HG03175 (cell line): ENCODE results near the gene DAZAP2.
A peak's percentile ranks its signal among the peaks of the same experiment; 100 is the strongest.
"Not testable (repeated sequence)": the region's sequence is repeated elsewhere in the genome, so short reads cannot be mapped to it uniquely, and the experiment has no call there.

Experiments used
- ATAC-seq: cut with Tn5 transposase; IDR thresholded peaks from one replicate; pipeline ENCODE4 v1.9.1; 2021; ENCODE audit warnings: mild to moderate bottlenecking, moderate library complexity; ENCODE audit not compliant: unreplicated experiment

Gene DAZAP2

DNA sequence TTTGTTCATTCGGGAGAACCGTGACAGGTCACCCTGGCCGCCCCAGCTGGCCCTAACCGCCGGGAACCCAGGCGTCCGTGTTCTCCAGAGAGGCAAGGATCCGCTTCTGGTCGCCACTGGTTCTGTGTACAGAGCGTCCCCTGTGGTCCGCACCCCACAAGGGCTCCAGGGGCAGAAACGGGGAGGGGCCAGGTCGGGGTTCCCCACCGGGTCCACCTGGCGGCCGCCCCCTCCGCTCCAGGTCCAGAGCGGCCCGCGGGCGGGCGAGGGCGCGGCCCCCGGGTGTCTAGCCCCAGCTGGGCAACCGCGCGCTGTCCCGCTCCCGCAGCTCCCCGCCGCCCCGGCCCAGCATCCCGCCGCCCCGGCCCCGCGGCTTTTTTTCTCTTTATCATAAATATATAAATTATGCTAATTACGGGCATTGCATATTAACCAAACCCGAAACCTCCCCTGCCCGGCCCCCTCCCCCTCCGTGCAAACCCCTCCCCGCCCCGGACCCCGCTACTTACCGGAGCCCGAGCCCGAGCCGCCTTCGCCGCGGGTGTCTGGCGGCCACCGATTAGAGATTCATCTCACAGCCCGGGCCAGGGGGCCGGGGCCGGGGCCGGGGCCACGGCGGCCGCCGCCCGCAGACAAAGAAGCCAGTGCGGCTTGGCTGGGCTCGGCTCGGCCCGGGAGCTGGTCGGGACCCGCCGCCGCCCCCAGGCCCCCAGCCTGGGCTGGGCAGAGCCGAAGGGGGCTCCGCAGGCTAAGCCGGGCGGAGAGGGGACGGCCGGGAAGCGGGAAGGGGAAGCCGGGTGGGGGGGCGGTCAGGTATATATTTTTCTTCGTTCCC, 21.3 kb upstream of the DAZAP2 start:
- ATAC-seq, result peak; percentile 35

GRCh38 chr12:51217968-51218606, 20.5 kb upstream of the DAZAP2 start, which contains the start of gene POU6F1:
TSS of gene POU6F1 (minus strand) at chr12:51218062. CDS start at chr12:51206836, 11,226 bp downstream.
- ATAC-seq, result peak; percentile 80

- ATAC-seq, result no peak
Observed at GRCh38 chr12:51218607-51219161, 19.9 kb upstream of the DAZAP2 start.

DNA sequence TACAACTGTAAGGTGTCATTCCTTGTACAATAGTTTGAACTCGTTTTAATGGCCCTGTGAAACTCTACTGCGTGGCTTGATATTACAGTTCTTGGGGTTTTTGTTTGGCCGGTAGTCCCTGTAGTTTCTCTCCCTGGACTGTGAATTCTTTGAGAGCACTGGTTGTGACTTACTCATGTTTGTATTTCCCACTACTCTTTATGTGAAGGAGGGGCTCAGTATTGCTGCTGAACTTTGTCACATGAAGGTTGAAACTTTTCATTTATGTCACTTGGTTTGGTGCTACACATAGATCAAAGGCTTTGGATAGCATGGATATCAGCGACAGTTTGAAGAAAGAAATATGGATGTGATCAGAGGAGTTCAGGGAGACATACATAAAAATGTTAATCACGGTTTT, 19.3 kb upstream of the DAZAP2 start:
- no peak for ATAC-seq

GRCh38 chr12:51219857-51220256, 18.8 kb upstream of the DAZAP2 start:
- not testable (repeated sequence) for ATAC-seq

DNA sequence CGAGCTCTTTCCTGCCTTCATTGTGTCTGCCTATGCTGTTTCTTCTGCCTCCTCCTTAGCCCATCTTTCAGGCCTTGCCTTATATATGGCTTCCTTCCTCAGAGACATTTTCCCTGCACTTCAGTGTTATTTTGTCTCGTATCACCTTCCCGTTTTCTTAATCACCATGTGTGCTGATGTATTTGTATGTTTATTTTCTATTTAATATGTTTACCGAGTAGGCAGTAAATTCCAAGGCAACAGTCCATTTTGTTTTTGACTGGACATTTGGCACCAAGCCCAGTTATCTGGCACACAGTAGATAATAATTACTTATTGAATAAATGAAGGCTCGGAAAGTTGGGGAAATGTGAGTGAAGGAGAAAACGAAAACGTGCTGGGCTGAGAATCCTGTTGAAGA, 16.2 kb upstream of the DAZAP2 start:
- ATAC-seq, result no peak

DNA sequence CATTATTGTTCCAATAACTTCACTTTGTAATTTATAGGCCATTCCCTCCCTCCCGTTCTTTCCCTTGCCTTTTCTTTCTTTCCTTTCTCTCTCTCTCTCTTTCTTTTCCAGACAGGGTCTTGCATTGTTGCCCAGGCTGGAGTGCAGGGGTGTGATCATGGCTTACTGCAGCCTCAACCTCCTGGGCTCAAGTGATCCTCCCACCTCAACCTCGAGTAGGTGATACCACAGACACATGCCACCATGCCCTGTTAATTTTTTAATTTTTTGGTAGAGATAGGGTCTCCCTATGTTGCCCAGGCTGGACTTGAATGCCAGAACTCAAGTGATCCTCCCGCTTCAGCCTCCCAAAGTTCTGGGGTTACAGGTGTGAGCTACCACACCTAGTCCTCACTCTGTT, 14.0 kb upstream of the DAZAP2 start:
- ATAC-seq, result no peak

DNA sequence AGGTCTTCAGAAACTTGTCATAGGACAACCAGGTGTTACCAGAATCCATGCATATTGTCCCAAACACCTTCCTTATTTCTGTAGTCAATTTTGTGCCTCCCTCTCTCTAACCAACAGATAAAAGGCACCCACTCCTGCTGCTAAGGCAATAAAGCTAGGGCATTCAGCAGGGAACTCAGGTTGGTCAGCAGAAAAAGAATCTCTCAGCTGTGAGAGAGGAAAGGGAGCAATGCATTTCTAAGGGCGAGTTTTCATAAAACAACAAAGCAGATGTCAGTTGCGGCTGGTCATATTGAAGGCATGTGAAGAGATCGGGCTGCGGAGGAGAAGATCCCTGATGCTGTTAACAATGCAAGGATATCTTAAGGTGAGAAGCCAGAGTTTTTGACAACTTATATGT, 13.4 kb upstream of the DAZAP2 start:
- no peak for ATAC-seq

DNA sequence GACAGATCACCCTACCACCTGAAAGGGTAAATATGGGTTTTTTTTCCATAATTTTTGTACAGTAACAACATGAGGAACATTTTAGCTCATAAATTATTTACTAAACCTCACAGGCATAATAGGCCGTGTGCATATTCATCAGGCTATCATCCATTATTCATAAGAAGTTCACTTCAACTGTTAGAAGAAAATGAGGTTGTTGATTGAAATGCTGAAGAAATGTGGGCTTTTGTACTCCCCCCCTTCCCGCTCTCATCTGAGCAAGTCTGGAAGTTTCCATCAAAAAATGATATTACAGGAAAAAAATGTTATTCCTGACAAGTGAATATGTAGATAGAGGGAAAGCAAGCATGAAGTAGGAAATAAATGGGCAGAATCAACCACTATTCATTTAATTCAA, 12.9 kb upstream of the DAZAP2 start:
- ATAC-seq, result no peak

DNA sequence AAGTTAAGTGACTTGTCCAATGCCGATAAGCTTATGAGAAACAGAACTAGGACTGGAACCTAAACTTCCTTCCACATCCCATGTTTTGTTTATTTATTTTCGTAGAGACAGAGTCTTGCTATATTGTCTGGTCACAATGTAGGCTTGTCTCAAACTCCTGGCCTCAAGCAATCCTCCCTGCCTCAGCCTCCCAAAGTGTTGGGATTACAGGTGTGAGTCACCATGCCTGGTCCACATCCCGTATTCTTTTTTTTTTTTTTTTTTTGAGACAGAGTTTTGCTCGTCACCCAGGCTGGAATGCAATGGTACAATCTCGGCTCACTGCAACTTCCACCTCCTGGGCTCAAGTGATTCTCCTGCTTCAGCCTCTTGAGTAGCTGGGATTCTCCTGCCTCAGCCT, 11.5 kb upstream of the DAZAP2 start:
- ATAC-seq, result not testable (repeated sequence)

GRCh38 chr12:51227962-51228361, 10.7 kb upstream of the DAZAP2 start:
- ATAC-seq, result no peak

- ATAC-seq, result no peak
Observed at GRCh38 chr12:51229116-51229809, 9.4 kb upstream of the DAZAP2 start.

- ATAC-seq, result no peak
Observed at GRCh38 chr12:51232642-51233041, 6.0 kb upstream of the DAZAP2 start.

DNA sequence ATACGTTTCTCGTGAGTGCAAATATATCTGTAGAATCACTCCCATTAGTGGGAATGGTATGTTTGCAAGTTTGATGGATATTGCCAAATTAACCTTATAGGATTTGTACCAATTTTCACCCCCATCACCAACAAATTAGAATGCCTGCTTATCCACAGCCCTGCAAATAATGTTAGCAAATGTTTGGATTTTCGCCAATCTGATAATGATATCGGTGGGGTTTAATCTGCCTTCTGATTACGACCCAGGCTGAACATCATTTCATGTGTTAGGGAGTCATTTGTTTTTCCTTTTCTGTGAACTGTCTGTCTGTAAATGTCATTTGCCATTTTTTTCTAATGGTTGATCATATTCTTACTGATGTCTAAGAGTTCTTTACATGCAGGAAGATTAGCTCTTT, 4.1 kb upstream of the DAZAP2 start:
- ATAC-seq, result no peak

DNA sequence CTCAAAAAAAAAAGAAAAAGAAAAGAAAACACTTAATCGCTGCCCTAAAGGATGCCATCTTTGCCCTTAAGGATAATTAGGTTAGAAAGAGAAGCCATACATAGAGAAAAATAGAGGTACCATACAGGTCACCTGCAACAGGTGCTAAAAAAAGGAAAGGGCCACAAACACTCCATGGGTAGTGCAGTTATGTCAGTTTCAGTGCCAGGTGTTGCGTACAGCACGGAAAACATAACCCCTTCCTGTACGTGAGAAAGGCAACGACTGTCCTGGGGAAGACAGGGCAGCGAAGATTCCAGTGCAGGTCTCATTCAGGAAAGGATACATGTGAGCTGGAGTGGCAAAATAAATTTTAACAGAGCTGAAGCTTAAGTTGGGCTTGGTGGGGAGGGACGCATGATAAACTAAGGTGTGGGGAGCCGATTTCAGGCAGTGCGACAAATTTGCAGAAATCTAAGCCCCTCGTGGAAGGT, 553 bp upstream of the DAZAP2 start:
- no peak for ATAC-seq

DNA sequence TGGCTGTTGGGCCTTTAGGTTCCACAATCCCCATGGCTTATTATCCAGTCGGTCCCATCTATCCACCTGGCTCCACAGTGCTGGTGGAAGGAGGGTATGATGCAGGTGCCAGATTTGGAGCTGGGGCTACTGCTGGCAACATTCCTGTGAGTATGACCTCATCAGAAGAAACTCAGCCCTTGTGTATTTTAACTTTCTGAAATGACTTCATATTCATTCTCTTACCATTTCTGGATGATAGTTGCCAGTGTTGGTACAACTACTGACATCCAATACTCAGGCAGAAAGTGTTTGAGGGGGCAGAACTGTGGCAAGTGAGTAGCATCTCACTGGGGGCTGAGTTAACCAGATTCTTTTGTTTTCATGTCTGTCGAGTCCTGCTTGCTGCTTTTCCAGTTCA, 2.3 kb downstream of the DAZAP2 start:
- no peak for ATAC-seq

DNA sequence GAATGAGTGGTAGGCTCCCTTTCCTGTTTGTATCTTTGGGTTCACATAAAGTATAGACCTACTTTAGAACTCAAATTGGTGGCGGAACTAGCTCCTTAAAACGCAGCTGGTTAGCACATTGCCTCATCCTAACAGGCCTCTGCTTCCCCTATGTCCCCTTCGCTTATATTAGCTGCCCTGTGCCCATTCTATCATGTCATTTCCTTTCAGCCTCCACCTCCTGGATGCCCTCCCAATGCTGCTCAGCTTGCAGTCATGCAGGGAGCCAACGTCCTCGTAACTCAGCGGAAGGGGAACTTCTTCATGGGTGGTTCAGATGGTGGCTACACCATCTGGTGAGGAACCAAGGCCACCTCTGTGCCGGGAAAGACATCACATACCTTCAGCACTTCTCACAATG, 3.5 kb downstream of the DAZAP2 start:
- no peak for ATAC-seq

GRCh38 chr12:51242876-51243275, 4.2 kb downstream of the DAZAP2 start:
- ATAC-seq, result no peak

- ATAC-seq, result no peak
Observed at GRCh38 chr12:51244269-51244668, 5.6 kb downstream of the DAZAP2 start.

DNA sequence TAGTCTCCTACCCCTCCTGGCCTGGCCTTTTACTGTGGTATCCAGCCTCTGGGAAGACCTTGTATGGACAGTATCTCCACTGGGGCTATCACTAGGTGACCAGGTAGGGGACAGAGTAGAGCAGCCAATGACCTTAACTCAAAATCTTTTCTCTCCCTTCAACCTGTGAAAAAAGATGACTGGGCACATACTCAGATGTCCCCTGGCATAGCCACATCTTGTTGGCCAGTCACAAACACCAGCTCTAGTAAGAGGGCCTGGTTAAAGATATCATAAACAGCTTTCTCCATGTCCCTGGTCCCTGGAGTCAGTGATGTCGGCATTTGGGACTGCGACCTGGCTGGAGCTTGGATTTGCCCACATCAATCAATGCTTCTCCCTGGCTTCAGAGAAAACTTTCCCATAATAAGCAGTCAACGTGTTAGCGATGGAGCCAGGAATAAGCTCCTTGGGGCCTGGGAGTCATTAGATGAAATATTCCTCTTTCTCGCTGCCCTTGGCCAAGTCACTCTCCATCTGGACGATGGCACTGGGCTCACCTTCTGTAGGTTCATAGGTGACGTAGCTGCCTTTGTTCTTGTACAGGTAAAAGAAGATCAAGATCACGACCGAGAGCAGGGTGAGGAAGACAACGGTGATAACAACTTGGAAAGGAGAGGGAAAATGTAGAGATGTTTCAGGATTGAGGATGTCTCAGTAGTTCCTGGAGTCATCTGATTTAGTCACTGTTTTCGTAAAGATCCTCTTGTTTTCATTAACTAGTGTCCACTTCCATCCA, 7.0 kb downstream of the DAZAP2 start:
- ATAC-seq, result no peak
